Activated CD8-positive, alpha-beta memory T cell treated with anti-CD3 and anti-CD28 coated beads for 4 hours (primary cell): Measurements from ENCODE around the gene OR7A17.

Experiments used
- DNase-seq, 2 donors: peaks; one replicate each; pipeline ENCODE4 v3.0.0-alpha.2; 2020; ENCODE audit warnings: low read depth in 2 of 2

The OR7A17 gene

GRCh38 chr19:14886032-14886431 lies at the start of gene OR7A17:
Gene OR7A17 (minus strand): TSS chr19:14886132. CDS start chr19:14881355, 4,777 bp downstream.
- DNase-seq: no peak

GRCh38 chr19:14933506-14933905 lies 47.6 kb upstream of the OR7A17 start:
- DNase-seq: no peak

- no peak for DNase-seq
Measured at GRCh38 chr19:14916848-14917247, 30.9 kb upstream of the OR7A17 start.

- DNase-seq: no peak
Measured at GRCh38 chr19:14915116-14915515, 29.2 kb upstream of the OR7A17 start.

- DNase-seq: no peak
Measured at GRCh38 chr19:14906711-14907110, 20.8 kb upstream of the OR7A17 start.

- no peak for DNase-seq
Measured at GRCh38 chr19:14901675-14902260, 15.8 kb upstream of the OR7A17 start.

- no peak for DNase-seq
Measured at GRCh38 chr19:14890643-14891379, 4.9 kb upstream of the OR7A17 start.

GRCh38 chr19:14889994-14890642 lies 4.2 kb upstream of the OR7A17 start:
- DNase-seq: no peak

GRCh38 chr19:14871619-14872230 lies 14.2 kb downstream of the OR7A17 start:
- no peak for DNase-seq

GRCh38 chr19:14868497-14868896 lies 17.4 kb downstream of the OR7A17 start:
- no peak for DNase-seq

- no peak for DNase-seq
Measured at GRCh38 chr19:14848822-14849221, 37.1 kb downstream of the OR7A17 start, which contains the start of gene OR7A10. Gene OR7A10 (minus strand): TSS chr19:14848922. CDS start chr19:14841877, 7,045 bp downstream.

- DNase-seq: no peak
Measured at GRCh38 chr19:14843578-14843977, 42.4 kb downstream of the OR7A17 start.

- DNase-seq: no peak
Measured at GRCh38 chr19:14843169-14843568, 42.8 kb downstream of the OR7A17 start.

- no peak for DNase-seq
Measured at GRCh38 chr19:14840206-14840605, 45.7 kb downstream of the OR7A17 start.

GRCh38 chr19:14837391-14837790 lies 48.5 kb downstream of the OR7A17 start:
- DNase-seq: no peak

- DNase-seq: no peak
Measured at GRCh38 chr19:14835011-14835410, 50.9 kb downstream of the OR7A17 start, which contains the start of the genes OR7A5 and OR7C1. Gene OR7A5 (minus strand): TSS chr19:14835185. CDS start chr19:14828241, 6,944 bp downstream. Gene OR7C1 (minus strand): TSS chr19:14835185. CDS start chr19:14800136, 35,049 bp downstream.

- no peak for DNase-seq
Measured at GRCh38 chr19:14830702-14831101, 55.2 kb downstream of the OR7A17 start.
